Kidney epithelial cell (primary cell): Measurements from ENCODE around the gene C3orf18. TPM values are rescaled to one million over a fixed set of nuclear protein-coding genes. Genes with fewer than 3 reads are reported as not detected.
"Not testable (repeated sequence)": the region's sequence is repeated elsewhere in the genome, so short reads cannot be mapped to it uniquely, and the experiment has no call there.

Experiments used
- DNase-seq: peaks from one replicate; pipeline ENCODE4 v3.0.0-alpha.2; 2010; ENCODE audit warnings: low read depth
- H3K27me3 ChIP-seq: 2 replicates; pipeline ENCODE4 v1.6.0; 2011; ENCODE audit warnings: low read length; ENCODE audit not compliant: control insufficient read depth, insufficient read depth
- H3K36me3 ChIP-seq: 2 replicates; pipeline ENCODE4 v1.5.1; 2011; ENCODE audit warnings: low read length; ENCODE audit not compliant: control insufficient read depth, insufficient read depth
- H3K4me3 ChIP-seq: 2 replicates; pipeline ENCODE4 v1.5.1; 2011; ENCODE audit warnings: low read depth, mild to moderate bottlenecking, control low read depth, low read length
- CTCF ChIP-seq: IDR thresholded peaks from 2 replicates; pipeline ENCODE4 v1.5.1; 2011; ENCODE audit warnings: mild to moderate bottlenecking, moderate library complexity, low read length, control low read depth, inconsistent platforms; ENCODE audit not compliant: insufficient read depth, poor library complexity, severe bottlenecking
- total RNA-seq: library from RNA; depleted of rRNA; stranded (reverse); fragments of >200 nt; gene quantifications from 2 replicates; pipeline ENCODE4 v1.2.3, GENCODE V29; 2015

C3orf18 gene
- total RNA-seq, 1 donor from 2014 or later, result 5.9 TPM

GRCh38 chr3:50515565-50516439, 51.7 kb downstream of the C3orf18 start:
- H3K36me3 ChIP-seq, result no peaks in the 10 kb centered on the region
- no peak overlapping the region for H3K4me3 ChIP-seq
- H3K27me3 ChIP-seq, result peaks cover 24% of the 10 kb centered on the region
- no peak for TF ChIP-seq CTCF
- DNase-seq, result no peak

GRCh38 chr3:50512908-50513307, 54.6 kb downstream of the C3orf18 start:
- DNase-seq, H3K4me3 ChIP-seq, H3K36me3 ChIP-seq: not testable (repeated sequence)
- H3K27me3 ChIP-seq, result peaks cover 31% of the 10 kb centered on the region

GRCh38 chr3:50512131-50512530, 55.4 kb downstream of the C3orf18 start:
- peaks cover 34% of the 10 kb centered on the region for H3K27me3 ChIP-seq
- no peaks in the 10 kb centered on the region for H3K36me3 ChIP-seq
- no peak for DNase-seq
- H3K4me3 ChIP-seq, result no peak overlapping the region
- TF ChIP-seq CTCF, result no peak

GRCh38 chr3:50510325-50510724, 57.2 kb downstream of the C3orf18 start:
- H3K36me3 ChIP-seq, result no peaks in the 10 kb centered on the region
- H3K4me3 ChIP-seq, result no peak overlapping the region
- peaks cover 31% of the 10 kb centered on the region for H3K27me3 ChIP-seq
- TF ChIP-seq CTCF, result no peak
- DNase-seq, result no peak

- H3K4me3 ChIP-seq, result no peak overlapping the region
- no peaks in the 10 kb centered on the region for H3K36me3 ChIP-seq
- DNase-seq, result no peak
- peaks cover 35% of the 10 kb centered on the region for H3K27me3 ChIP-seq
- TF ChIP-seq CTCF, result no peak
Measured at GRCh38 chr3:50509715-50510114, 57.8 kb downstream of the C3orf18 start.

- Histone ChIP-seq H3K36me3 (no peaks in the 10 kb centered on the region), H3K27me3 (peaks cover 38% of the 10 kb centered on the region), H3K4me3 (no peak overlapping the region)
- no peak for TF ChIP-seq CTCF
- DNase-seq, result no peak
Measured at GRCh38 chr3:50508821-50509220, 58.7 kb downstream of the C3orf18 start.

Other genes with a start within 250 kb of the C3orf18 start
- gene HYAL2, start 245.0 kb downstream of the C3orf18 start, total RNA-seq, result 89.3 and 104 TPM in 2 replicates
- 40.3 and 58.3 TPM in 2 replicates for gene TUSC2, start 239.5 kb downstream of the C3orf18 start, total RNA-seq
- gene RASSF1, start 226.9 kb downstream of the C3orf18 start, total RNA-seq, result 16.6 and 19.9 TPM in 2 replicates
- gene ZMYND10, start 222.0 kb downstream of the C3orf18 start, total RNA-seq, result 1.7 TPM in 1 of 2 replicates, not detected in the other
- gene NPRL2, start 217.0 kb downstream of the C3orf18 start, total RNA-seq, result 18.0 and 19.0 TPM in 2 replicates
- gene CYB561D2, start 216.9 kb downstream of the C3orf18 start, total RNA-seq, result 22.3 and 24.0 TPM in 2 replicates
- 82.5 and 90.0 TPM in 2 replicates for gene TMEM115, start 208.2 kb downstream of the C3orf18 start, total RNA-seq
- gene CACNA2D2, start 64.1 kb downstream of the C3orf18 start, total RNA-seq, result 0.21 and 0.55 TPM in 2 replicates
- gene HEMK1, start 1.8 kb upstream of the C3orf18 start, total RNA-seq, result 15.3 and 15.6 TPM in 2 replicates
- 3.8 and 4.8 TPM in 2 replicates for gene CISH, start 44.0 kb upstream of the C3orf18 start, total RNA-seq
- 61.1 and 66.2 TPM in 2 replicates for gene MAPKAPK3, start 49.4 kb upstream of the C3orf18 start, total RNA-seq
- gene DOCK3, start 107.2 kb upstream of the C3orf18 start, total RNA-seq, result 1.4 and 1.7 TPM in 2 replicates